Uterus (tissue), 2 donors: ENCODE results near the gene LTBP2.

Experiments
- POLR2A ChIP-seq, 2 donors: fragments of 450-650 bp; IDR thresholded peaks; one replicate each; pipeline ENCODE4 v1.6.1; 2016; ENCODE audit warnings: antibody characterized with exemption in 2 of 2, mild to moderate bottlenecking in 1 of 2, moderate library complexity in 1 of 2
- TF ChIP-seq, protein P1 (sequence below), 4 experiments: fragments of 200-600 bp in 2 of 4; fragments of 450-650 bp in 2 of 4; sonication (generic) in 2 of 4; IDR thresholded peaks; one replicate each; pipeline ENCODE4 v1.5.1; 2016 to 2019; ENCODE audit warnings: antibody characterized with exemption in 4 of 4, mild to moderate bottlenecking in 2 of 4, moderate library complexity in 1 of 4

DNA sequence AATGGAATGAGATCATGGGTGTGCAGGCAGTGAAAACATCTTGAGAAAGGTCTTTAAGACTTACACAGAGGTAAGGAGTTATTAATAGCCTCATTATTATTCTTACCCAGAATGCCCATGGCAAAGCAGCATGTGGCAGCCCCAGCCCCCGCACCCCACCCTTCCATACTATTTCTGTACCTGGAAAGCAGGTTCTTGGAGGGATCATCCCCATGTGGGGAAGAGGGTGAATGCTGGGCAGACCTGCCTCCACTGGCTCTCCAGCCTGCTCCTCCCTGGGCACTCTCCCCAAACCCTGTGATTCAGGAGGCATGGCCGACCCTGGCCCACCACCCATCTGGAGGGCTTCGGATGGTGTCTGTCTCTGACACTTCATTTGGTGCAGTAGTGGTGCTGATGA lies 147.3 kb downstream of the LTBP2 start:
- TF ChIP-seq, protein P1, sequence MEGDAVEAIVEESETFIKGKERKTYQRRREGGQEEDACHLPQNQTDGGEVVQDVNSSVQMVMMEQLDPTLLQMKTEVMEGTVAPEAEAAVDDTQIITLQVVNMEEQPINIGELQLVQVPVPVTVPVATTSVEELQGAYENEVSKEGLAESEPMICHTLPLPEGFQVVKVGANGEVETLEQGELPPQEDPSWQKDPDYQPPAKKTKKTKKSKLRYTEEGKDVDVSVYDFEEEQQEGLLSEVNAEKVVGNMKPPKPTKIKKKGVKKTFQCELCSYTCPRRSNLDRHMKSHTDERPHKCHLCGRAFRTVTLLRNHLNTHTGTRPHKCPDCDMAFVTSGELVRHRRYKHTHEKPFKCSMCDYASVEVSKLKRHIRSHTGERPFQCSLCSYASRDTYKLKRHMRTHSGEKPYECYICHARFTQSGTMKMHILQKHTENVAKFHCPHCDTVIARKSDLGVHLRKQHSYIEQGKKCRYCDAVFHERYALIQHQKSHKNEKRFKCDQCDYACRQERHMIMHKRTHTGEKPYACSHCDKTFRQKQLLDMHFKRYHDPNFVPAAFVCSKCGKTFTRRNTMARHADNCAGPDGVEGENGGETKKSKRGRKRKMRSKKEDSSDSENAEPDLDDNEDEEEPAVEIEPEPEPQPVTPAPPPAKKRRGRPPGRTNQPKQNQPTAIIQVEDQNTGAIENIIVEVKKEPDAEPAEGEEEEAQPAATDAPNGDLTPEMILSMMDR (IDR thresholded peaks at IDR 0.05) = no peak
- TF ChIP-seq POLR2A (IDR thresholded peaks at IDR 0.05) = no peak
